ENCODE data around the gene SMIM10.
A peak's percentile ranks its signal among the peaks of the same experiment; 100 is the strongest.
"Not testable (repeated sequence)": the region's sequence is repeated elsewhere in the genome, so short reads cannot be mapped to it uniquely, and the experiment has no call there.

The SMIM10 gene

DNA sequence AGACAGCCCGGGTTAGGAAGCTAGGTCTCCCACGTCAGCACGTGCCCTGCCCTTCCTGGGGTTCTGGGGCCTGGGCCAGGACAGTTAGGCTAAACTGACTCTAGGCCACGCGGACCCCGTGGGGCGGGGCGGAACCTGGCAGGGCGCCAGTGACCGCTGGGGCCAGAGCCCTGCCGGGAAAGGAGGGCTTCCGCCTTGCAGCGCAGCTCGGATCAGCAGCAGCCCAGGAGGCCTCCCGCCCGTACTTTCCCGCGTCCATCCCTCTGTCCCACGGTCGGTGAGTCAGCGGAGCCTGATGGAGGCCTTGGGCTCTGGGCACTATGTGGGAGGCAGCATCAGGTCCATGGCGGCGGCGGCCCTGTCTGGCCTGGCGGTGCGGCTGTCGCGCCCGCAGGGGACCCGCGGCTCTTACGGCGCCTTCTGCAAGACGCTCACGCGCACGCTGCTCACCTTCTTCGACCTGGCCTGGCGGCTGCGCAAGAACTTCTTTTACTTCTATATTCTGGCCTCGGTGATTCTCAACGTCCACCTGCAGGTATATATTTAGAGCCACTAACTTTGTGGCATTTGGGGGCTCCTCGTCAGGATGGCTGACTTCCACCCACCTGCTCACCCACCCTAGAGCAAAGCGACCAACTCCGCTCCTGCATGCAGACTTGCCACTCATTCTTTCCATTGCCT is at the start of gene SMIM10:
Gene SMIM10 (plus strand): TSS at position 191 of the 681 bp plus-strand sequence. CDS start 105 bp downstream, at position 296.
- no peaks in the 10 kb centered on the region for H3K36me3 ChIP-seq (ENCODE audit: control insufficient read depth, insufficient read depth, low read length)
- peak within 1 kb of the TSS; percentile 22 for H3K9ac ChIP-seq (ENCODE audit: low read length)
- peak within 1 kb of the TSS; percentile 1 for H3K4me3 ChIP-seq (ENCODE audit: low read length)
- no peaks in the 10 kb centered on the region for H3K9me3 ChIP-seq (ENCODE audit: control insufficient read depth, low read length)
- no peaks in the 10 kb centered on the region for H3K27me3 ChIP-seq (ENCODE audit: control insufficient read depth, insufficient read depth, low read length)
- H3K4me1 ChIP-seq (ENCODE audit: control insufficient read depth, insufficient read depth, low read length) = no peaks in the 10 kb centered on the region

DNA sequence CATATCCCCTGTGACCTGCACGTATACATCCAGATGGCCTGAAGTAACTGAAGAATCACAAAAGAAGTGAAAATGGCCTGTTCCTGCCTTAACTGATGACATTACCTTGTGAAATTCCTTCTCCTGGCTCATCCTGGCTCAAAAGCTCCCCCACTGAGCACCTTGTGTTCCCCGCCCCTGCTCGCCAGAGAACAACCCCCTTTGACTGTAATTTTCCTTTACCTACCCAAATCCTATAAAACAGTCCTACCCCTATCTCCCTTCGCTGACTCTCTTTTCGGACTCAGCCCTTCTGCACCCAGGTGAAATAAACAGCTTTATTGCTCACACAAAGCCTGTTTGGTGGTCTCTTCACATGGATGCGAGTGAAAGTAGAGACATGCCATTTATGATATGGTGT is 44.4 kb upstream of the SMIM10 start:
- H3K9ac ChIP-seq (ENCODE audit: low read length); H3K36me3 ChIP-seq (ENCODE audit: control insufficient read depth, insufficient read depth, low read length); H3K4me3 ChIP-seq (ENCODE audit: low read length); H3K9me3 ChIP-seq (ENCODE audit: control insufficient read depth, low read length); H3K4me1 ChIP-seq (ENCODE audit: control insufficient read depth, insufficient read depth, low read length); H3K27me3 ChIP-seq (ENCODE audit: control insufficient read depth, insufficient read depth, low read length): not testable (repeated sequence)

DNA sequence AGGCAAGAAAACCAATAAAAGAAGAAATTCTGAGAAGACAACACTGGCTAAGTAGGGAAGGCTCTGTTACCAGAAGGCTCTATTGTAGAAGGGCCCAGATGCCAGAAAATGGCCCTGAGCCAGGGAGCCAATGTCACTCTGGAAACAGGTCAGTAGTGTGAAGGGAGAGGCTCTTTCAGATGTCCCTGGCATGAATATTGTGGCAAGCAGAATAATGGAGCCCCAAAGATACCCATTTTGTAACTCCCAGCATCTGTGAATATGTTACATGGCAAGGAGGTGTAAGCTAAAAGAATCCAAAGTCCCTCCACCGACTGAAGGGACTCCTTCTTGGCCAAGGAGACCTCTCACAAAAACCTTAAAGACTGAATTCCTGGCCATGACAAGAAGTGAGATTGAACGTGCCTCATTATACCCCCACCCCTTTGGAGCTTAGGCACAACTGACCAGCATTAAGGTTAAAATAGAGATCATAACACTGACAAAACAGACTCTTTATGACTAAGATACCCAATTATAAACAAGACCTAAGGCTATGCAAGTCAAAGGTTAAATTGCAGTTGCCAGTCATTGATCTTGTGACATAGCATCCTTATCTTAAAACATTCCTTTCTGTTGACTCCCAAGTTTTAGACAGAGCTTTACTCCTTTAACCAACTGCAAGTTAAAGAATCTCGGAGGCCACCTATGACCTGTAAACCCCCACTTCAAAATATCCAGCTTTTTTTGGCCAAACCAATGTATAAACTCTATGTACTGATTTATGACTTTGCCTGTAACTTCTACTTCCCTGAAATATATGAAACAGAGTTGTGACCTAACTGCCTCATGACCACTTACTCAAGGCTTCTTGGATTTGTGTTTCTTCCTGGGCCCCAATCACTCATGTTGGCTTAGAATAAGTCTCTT is 42.2 kb upstream of the SMIM10 start:
- H3K4me1 ChIP-seq (ENCODE audit: control insufficient read depth, insufficient read depth, low read length) = no peaks in the 10 kb centered on the region
- no peaks in the 10 kb centered on the region for H3K27me3 ChIP-seq (ENCODE audit: control insufficient read depth, insufficient read depth, low read length)
- H3K9ac ChIP-seq (ENCODE audit: low read length) = no peak overlapping the region

DNA sequence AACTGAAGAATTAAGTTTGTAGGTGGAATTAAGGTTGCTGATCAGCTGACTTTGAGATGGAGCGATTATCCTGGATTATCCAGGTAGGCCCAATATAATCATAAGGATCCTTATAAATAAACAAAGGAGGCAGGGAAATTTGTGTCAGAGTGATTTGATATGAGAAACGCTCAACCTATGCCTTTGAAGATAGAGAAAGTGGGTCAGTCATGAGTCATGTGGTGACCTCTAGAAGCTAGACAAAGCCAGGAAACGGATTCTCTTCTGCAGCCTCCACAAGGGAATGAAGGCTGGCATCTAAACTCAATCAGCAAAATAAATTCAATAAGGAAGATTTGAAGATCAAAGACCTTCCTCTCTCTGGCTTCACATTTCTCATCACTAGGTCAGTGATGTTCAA is 41.5 kb upstream of the SMIM10 start:
- no peaks in the 10 kb centered on the region for H3K9me3 ChIP-seq (ENCODE audit: control insufficient read depth, low read length)
- no peak overlapping the region for H3K4me3 ChIP-seq (ENCODE audit: low read length)
- no peaks in the 10 kb centered on the region for H3K4me1 ChIP-seq (ENCODE audit: control insufficient read depth, insufficient read depth, low read length)
- no peak overlapping the region for H3K9ac ChIP-seq (ENCODE audit: low read length)
- no peaks in the 10 kb centered on the region for H3K36me3 ChIP-seq (ENCODE audit: control insufficient read depth, insufficient read depth, low read length)
- no peaks in the 10 kb centered on the region for H3K27me3 ChIP-seq (ENCODE audit: control insufficient read depth, insufficient read depth, low read length)

More for the DNA sequence above, 42.2 kb upstream of the SMIM10 start:
- H3K4me3 ChIP-seq (ENCODE audit: low read length) = no peak overlapping the region
- H3K36me3 ChIP-seq (ENCODE audit: control insufficient read depth, insufficient read depth, low read length) = no peaks in the 10 kb centered on the region
- no peaks in the 10 kb centered on the region for H3K9me3 ChIP-seq (ENCODE audit: control insufficient read depth, low read length)

DNA sequence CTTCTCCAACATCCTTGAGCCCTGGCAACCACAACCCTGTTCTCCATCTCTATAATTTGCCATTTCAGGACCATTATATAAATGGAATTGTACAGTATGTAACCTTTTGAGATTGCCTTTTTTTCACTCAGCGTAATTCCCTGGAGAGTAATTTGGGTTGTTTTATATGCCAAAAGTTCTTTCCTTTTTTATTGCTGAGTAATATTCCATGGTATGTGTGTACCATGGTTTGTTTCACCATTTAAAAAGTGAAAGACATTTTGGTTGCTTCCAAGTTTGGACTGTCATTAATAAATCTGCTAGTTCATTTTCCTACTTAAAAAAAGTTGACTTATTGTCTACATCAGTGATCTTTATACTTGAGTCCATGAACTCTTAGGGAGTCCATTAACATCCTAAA is 33.0 kb upstream of the SMIM10 start:
- no peak overlapping the region for H3K4me3 ChIP-seq (ENCODE audit: low read length)
- no peaks in the 10 kb centered on the region for H3K36me3 ChIP-seq (ENCODE audit: control insufficient read depth, insufficient read depth, low read length)
- no peak overlapping the region for H3K9ac ChIP-seq (ENCODE audit: low read length)
- no peaks in the 10 kb centered on the region for H3K27me3 ChIP-seq (ENCODE audit: control insufficient read depth, insufficient read depth, low read length)
- no peaks in the 10 kb centered on the region for H3K9me3 ChIP-seq (ENCODE audit: control insufficient read depth, low read length)
- no peaks in the 10 kb centered on the region for H3K4me1 ChIP-seq (ENCODE audit: control insufficient read depth, insufficient read depth, low read length)

DNA sequence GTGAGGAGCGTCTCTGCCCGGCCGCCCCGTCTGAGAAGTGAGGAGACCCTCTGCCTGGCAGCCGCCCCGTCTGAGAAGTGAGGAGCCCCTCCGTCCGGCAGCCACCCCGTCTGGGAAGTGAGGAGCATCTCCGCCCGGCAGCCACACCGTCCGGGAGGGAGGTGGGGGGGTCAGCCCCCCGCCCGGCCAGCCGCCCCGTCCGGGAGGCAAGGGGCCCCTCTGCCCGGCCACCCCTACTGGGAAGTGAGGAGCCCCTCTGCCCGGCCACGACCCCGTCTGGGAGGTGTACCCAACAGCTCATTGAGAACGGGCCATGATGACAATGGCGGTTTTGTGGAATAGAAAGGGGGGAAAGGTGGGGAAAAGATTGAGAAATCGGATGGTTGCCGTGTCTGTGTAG is 30.4 kb upstream of the SMIM10 start:
- not testable (repeated sequence) for H3K9me3 ChIP-seq (ENCODE audit: control insufficient read depth, low read length); H3K4me3 ChIP-seq (ENCODE audit: low read length); H3K4me1 ChIP-seq (ENCODE audit: control insufficient read depth, insufficient read depth, low read length); H3K27me3 ChIP-seq (ENCODE audit: control insufficient read depth, insufficient read depth, low read length); H3K9ac ChIP-seq (ENCODE audit: low read length); H3K36me3 ChIP-seq (ENCODE audit: control insufficient read depth, insufficient read depth, low read length)

DNA sequence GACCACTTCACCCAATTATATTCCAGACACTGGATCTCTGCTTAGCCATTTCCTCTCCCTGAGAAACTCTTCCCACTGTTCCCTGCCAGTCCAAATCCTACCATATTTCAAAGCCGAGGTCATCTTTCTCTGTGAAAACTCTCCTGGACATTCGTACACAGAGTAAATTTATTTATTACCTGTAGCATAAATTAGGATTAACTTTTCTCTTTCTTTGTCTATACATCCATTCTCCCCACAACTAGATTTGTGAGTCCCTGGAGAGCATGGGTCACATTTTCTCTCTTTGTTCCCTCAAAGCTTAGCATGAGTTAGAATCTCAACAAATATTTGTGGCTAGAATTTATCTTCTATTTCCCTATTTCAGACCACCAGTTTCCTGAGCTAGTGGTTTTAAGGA is 27.8 kb upstream of the SMIM10 start:
- H3K9me3 ChIP-seq (ENCODE audit: control insufficient read depth, low read length) = no peaks in the 10 kb centered on the region
- H3K36me3 ChIP-seq (ENCODE audit: control insufficient read depth, insufficient read depth, low read length) = no peaks in the 10 kb centered on the region
- no peak overlapping the region for H3K4me3 ChIP-seq (ENCODE audit: low read length)
- no peak overlapping the region for H3K9ac ChIP-seq (ENCODE audit: low read length)
- H3K4me1 ChIP-seq (ENCODE audit: control insufficient read depth, insufficient read depth, low read length) = no peaks in the 10 kb centered on the region
- no peaks in the 10 kb centered on the region for H3K27me3 ChIP-seq (ENCODE audit: control insufficient read depth, insufficient read depth, low read length)

DNA sequence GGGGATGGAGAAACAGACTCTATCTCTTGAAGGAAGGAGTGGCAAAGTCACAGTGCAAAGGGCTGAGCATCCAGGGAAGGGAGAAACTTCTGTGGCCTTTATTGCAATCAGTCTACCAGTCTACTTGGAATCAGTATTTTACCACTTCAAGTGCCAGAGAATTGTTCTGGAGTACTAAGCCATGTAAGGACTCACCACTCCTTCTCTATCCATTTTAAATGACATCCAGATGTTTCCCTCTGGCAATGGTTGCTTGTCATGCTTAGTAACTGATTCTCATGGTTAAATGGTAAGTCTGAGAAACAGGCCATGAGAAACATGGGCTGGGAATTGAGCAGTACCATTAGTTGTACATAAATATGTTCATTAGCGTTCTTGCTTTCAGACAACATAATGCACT is 21.1 kb upstream of the SMIM10 start:
- no peaks in the 10 kb centered on the region for H3K9me3 ChIP-seq (ENCODE audit: control insufficient read depth, low read length)
- H3K4me1 ChIP-seq (ENCODE audit: control insufficient read depth, insufficient read depth, low read length) = no peaks in the 10 kb centered on the region
- H3K27me3 ChIP-seq (ENCODE audit: control insufficient read depth, insufficient read depth, low read length) = no peaks in the 10 kb centered on the region
- no peak overlapping the region for H3K4me3 ChIP-seq (ENCODE audit: low read length)
- no peaks in the 10 kb centered on the region for H3K36me3 ChIP-seq (ENCODE audit: control insufficient read depth, insufficient read depth, low read length)
- no peak overlapping the region for H3K9ac ChIP-seq (ENCODE audit: low read length)

DNA sequence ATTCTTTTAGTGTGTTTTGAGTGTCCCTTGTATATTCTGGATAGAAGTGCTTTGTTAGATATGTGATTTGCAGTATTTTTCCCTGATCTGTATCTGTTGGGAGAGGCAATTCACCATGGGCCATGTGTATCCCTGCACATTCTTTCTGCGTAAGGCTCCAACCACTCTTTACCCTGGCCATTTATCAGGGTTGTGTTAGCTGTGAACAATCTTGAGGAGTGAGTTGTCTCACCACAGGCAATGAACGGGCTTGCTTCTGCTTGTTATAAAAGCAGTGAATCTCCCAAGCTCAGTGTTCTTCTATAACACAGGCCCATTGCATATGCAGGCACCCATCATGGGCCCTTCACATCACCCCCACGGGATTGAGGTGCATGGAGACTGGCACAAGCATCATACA is 18.9 kb upstream of the SMIM10 start:
- Histone ChIP-seq H3K9ac (ENCODE audit: low read length) (no peak overlapping the region), H3K4me1 (ENCODE audit: control insufficient read depth, insufficient read depth, low read length) (no peaks in the 10 kb centered on the region), H3K9me3 (ENCODE audit: control insufficient read depth, low read length) (no peaks in the 10 kb centered on the region), H3K36me3 (ENCODE audit: control insufficient read depth, insufficient read depth, low read length) (no peaks in the 10 kb centered on the region), H3K4me3 (ENCODE audit: low read length) (no peak overlapping the region), H3K27me3 (ENCODE audit: control insufficient read depth, insufficient read depth, low read length) (no peaks in the 10 kb centered on the region)

DNA sequence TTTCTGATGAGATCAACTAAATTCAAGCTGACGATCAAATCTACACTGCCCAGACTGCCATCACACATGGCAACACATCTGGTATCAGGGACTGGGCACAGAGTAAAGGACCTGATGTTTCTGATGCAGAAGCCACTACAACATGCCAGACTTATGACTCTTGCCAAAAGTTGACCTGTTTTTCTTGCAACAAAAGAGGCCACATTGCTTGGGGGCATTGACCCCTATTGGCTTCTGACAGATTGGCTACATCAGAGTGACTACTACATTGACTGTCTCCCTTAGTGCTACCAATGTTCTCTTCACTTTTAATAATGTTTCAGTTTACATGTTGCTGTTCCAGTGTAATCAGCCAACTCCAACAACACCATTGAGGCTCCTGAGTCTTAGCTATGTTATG is 15.3 kb upstream of the SMIM10 start:
- Histone ChIP-seq H3K4me3 (ENCODE audit: low read length) (no peak overlapping the region), H3K9ac (ENCODE audit: low read length) (no peak overlapping the region), H3K36me3 (ENCODE audit: control insufficient read depth, insufficient read depth, low read length) (no peaks in the 10 kb centered on the region), H3K4me1 (ENCODE audit: control insufficient read depth, insufficient read depth, low read length) (no peaks in the 10 kb centered on the region), H3K27me3 (ENCODE audit: control insufficient read depth, insufficient read depth, low read length) (no peaks in the 10 kb centered on the region), H3K9me3 (ENCODE audit: control insufficient read depth, low read length) (no peaks in the 10 kb centered on the region)

DNA sequence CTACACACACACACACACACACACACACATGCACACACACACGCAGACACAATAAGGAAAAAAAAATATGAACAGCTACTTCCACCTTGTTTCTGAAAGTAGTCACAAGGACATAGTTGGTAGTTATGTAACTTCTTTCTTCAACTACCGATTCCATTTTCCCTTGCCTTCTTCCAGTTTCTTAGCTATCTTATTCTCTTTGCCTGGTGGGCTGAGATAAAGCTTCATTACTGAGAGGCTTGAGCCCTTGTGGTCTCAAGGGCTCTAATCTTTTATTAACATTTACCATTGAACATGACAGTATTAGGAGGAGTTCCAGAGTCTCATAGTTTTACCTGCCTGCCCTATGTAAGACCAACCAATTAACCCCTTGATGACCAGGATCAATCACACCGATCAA is 8.9 kb upstream of the SMIM10 start:
- Histone ChIP-seq H3K4me3 (ENCODE audit: low read length) (no peak overlapping the region), H3K9ac (ENCODE audit: low read length) (no peak overlapping the region), H3K9me3 (ENCODE audit: control insufficient read depth, low read length) (no peaks in the 10 kb centered on the region), H3K36me3 (ENCODE audit: control insufficient read depth, insufficient read depth, low read length) (no peaks in the 10 kb centered on the region), H3K4me1 (ENCODE audit: control insufficient read depth, insufficient read depth, low read length) (no peaks in the 10 kb centered on the region), H3K27me3 (ENCODE audit: control insufficient read depth, insufficient read depth, low read length) (no peaks in the 10 kb centered on the region)

DNA sequence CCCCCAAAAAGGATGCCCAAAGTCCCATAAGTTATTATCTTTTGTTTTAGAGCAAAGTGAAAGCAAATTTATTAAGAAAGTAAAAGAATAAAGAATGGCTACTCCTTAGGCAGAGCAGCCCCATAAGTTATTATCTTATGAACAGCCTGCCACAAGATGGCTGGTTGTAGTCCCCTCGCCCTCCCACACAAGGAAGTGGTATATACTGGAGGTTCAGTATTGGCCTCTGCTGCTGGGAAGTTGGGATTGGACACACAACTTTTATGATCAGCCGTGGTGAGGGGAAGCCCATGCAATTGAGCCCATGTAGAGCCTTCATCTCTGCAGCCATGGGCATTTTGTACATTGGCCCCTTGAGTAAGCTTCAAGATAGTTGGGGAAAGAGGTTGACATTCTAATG is 8.0 kb upstream of the SMIM10 start:
- H3K36me3 ChIP-seq (ENCODE audit: control insufficient read depth, insufficient read depth, low read length) = no peaks in the 10 kb centered on the region
- no peak overlapping the region for H3K9ac ChIP-seq (ENCODE audit: low read length)
- H3K4me1 ChIP-seq (ENCODE audit: control insufficient read depth, insufficient read depth, low read length) = no peaks in the 10 kb centered on the region
- H3K4me3 ChIP-seq (ENCODE audit: low read length) = no peak overlapping the region
- no peaks in the 10 kb centered on the region for H3K27me3 ChIP-seq (ENCODE audit: control insufficient read depth, insufficient read depth, low read length)
- no peaks in the 10 kb centered on the region for H3K9me3 ChIP-seq (ENCODE audit: control insufficient read depth, low read length)

All from mucosa of stomach (tissue), 1 donor.